Upper lobe of right lung (tissue), 1 donor: ENCODE results near the gene LAD1. TPM values are rescaled to one million over a fixed set of nuclear protein-coding genes. Genes with fewer than 3 reads are reported as not detected.

Experiments used
- ATAC-seq: fragments of 200-7000 bp; cut with Tn5 transposase; one replicate; pipeline ENCODE4 v1.9.1; 2020; ENCODE audit warnings: mild to moderate bottlenecking, moderate library complexity
- DNase-seq: peaks from one replicate; pipeline ENCODE4 v3.0.0-alpha.2; 2020
- H3K27ac ChIP-seq: fragments of 200-600 bp; one replicate; pipeline ENCODE4 v1.8.0; 2022
- H3K27me3 ChIP-seq: fragments of 200-600 bp; one replicate; pipeline ENCODE4 v1.8.0; 2022; ENCODE audit warnings: mild to moderate bottlenecking
- H3K36me3 ChIP-seq: fragments of 200-600 bp; one replicate; pipeline ENCODE4 v1.8.0; 2022
- H3K4me1 ChIP-seq: fragments of 200-600 bp; one replicate; pipeline ENCODE4 v1.8.0; 2022
- H3K4me3 ChIP-seq: fragments of 200-600 bp; one replicate; pipeline ENCODE4 v1.8.0; 2022; ENCODE audit warnings: mild to moderate bottlenecking
- H3K9me3 ChIP-seq: fragments of 200-600 bp; one replicate; pipeline ENCODE4 v1.8.0; 2022
- intact Hi-C: fragments of 100-400 bp; cut with DNase I; formaldehyde crosslinking; loops from one replicate; pipeline ENCODE4 v1.11.0; 2022
- total RNA-seq: library from RNA; stranded (reverse); fragmentation: NEBNext Ultra II Directional; extraction: Animal tissue kit (Norgen Biotek cat#: 25700); gene quantifications from one replicate; pipeline ENCODE4 v1.2.1, GENCODE V29; 2021
- TF ChIP-seq, protein P1 (sequence below): fragments of 200-600 bp; IDR thresholded peaks from one replicate; pipeline ENCODE4 v1.8.0; 2022; ENCODE audit warnings: antibody characterized with exemption
- donor health status: DM: no; HTN: yes; CAD: no; lungs with severe emphysema.

The LAD1 gene
- total RNA-seq, 1 donor from 2014 or later: 42.6 TPM

DNA sequence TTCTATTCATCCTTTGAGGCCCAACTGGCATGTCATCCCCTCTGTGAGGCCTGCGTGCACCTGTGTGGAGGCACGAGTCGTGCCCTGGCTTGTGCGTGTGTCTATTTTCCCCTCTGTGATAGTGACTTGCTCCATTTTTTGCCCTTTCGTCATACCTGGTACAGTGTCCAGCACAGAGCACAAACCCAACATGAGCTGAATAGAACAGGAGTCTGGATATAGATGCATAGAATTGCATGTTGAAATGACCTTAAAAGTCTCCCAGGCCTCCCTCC, 54.1 kb downstream of the LAD1 start:
- H3K36me3 ChIP-seq: no peaks in the 10 kb centered on the region
- no peaks in the 10 kb centered on the region for H3K9me3 ChIP-seq
- no peaks in the 10 kb centered on the region for H3K27me3 ChIP-seq
- intact Hi-C loops: no loop called here
- H3K27ac ChIP-seq: no peak overlapping the region
- DNase-seq (peak; percentile 26), ATAC-seq (no peak)
- TF ChIP-seq, protein P1, sequence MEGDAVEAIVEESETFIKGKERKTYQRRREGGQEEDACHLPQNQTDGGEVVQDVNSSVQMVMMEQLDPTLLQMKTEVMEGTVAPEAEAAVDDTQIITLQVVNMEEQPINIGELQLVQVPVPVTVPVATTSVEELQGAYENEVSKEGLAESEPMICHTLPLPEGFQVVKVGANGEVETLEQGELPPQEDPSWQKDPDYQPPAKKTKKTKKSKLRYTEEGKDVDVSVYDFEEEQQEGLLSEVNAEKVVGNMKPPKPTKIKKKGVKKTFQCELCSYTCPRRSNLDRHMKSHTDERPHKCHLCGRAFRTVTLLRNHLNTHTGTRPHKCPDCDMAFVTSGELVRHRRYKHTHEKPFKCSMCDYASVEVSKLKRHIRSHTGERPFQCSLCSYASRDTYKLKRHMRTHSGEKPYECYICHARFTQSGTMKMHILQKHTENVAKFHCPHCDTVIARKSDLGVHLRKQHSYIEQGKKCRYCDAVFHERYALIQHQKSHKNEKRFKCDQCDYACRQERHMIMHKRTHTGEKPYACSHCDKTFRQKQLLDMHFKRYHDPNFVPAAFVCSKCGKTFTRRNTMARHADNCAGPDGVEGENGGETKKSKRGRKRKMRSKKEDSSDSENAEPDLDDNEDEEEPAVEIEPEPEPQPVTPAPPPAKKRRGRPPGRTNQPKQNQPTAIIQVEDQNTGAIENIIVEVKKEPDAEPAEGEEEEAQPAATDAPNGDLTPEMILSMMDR: no peak
- H3K4me1 ChIP-seq: no peaks in the 10 kb centered on the region
- H3K4me3 ChIP-seq: no peak overlapping the region

DNA sequence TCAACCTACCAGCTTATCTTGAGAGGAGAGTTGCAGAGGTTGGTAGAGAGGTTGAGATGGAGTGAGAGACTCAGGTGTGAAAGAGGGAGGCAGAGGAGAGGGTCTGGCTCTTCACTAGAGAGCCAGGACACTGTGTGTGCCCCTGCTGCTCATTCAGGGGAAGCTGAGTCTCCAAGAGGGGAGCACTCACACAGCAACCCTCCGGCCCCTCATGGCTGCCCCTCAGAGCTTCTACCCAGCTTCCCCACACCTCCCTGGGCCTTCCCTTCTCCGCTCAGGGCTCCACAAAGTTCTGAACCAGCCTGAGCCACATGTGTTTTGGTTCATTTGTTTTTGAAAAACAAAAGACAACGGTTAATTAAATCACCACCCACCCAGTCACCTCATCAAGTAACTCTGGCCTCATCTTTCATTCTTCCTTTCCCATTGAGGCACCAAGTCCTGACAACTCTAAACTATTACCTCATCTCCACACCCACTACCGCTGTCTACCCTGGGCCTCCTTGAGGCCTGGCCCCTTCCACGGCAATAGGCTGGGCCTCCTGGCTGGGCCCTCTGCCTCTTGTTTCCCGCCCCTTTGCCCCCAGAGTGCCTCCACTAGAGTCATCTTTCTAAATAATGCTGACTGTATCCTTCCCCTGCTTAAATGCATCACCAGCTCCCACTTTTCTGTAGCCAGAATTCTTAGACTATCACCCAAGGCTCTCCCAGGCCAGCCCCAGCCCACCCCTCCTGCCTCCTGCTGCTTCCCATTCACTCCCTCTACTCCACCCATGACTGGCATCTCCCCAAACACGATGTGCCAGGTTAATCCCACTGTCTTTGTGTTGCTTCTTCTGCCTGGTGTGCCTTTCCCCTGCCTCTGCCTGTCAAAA, 54.7 kb downstream of the LAD1 start:
- Histone ChIP-seq H3K27ac (no peak overlapping the region), H3K36me3 (no peaks in the 10 kb centered on the region), H3K27me3 (no peaks in the 10 kb centered on the region), H3K4me3 (no peak overlapping the region), H3K9me3 (no peaks in the 10 kb centered on the region), H3K4me1 (no peaks in the 10 kb centered on the region)
- DNase-seq: peak; percentile 57
- ATAC-seq: no peak
- TF ChIP-seq, protein P1: no peak
- intact Hi-C loops: no loop called here

DNA sequence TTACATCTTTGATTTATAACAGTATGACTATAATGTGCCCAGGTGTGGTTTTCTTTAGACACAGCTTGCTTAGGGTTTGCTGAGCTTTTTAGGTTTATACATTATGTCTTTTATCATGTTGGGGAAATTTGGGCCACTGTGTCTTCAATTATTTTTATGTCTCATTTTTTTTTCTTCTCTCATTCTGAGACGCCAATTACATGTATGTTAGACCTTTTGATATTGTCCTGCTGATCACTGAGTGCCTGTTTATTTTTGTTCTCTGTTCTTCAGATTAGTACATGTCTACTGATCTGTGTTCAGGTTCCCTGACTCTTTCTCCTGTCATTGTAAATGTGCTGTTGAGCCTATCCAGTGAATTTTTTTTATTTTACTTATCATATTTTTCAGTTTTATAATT, 57.7 kb downstream of the LAD1 start:
- Histone ChIP-seq H3K4me1 (no peaks in the 10 kb centered on the region), H3K27me3 (no peaks in the 10 kb centered on the region), H3K27ac (no peak overlapping the region), H3K36me3 (no peaks in the 10 kb centered on the region), H3K4me3 (no peak overlapping the region), H3K9me3 (no peaks in the 10 kb centered on the region)
- intact Hi-C loops: no loop called here
- ATAC-seq (no peak), DNase-seq (no peak)
- TF ChIP-seq, protein P1: no peak

DNA sequence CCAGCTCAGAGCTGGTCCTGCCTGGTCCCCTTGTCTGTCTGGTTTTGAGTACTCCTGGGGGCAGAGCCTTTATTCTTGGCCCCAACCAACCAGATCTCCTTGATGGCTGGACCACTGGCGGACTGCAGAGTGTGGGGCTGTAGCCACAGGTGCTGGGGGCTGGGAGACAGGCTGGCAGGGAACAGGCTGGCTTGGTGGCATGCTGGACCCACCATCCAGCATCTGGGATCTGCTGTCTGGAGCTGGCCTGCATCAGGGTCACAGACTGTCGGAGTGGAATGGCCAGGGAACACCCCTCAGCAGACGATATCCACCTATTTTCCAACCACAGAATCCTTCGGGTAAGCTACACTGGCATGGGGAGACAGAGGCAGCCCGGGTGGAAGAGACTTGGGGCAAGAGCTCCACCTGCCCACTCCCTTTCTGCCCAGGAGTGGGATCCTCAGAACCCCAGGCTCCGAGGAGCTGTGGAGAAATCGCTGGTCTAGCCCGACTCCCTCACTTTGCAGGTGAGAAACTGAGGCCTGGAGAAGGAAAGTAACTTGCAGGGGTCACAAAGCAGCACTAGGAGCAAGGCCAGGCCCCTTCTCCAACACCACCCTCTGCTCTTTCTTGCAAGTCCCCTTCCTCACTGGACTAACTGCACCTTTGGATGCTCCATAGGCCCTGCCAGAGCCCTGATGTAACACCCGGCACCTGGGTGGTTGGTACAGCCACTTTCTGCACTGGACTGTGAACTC, 62.2 kb downstream of the LAD1 start:
- intact Hi-C loops: no loop called here
- H3K27me3 ChIP-seq: no peaks in the 10 kb centered on the region
- no peaks in the 10 kb centered on the region for H3K36me3 ChIP-seq
- DNase-seq (peak; percentile 39), ATAC-seq (no peak)
- H3K4me3 ChIP-seq: no peak overlapping the region
- TF ChIP-seq, protein P1: no peak
- no peaks in the 10 kb centered on the region for H3K9me3 ChIP-seq
- H3K4me1 ChIP-seq: no peaks in the 10 kb centered on the region
- H3K27ac ChIP-seq: no peak overlapping the region

DNA sequence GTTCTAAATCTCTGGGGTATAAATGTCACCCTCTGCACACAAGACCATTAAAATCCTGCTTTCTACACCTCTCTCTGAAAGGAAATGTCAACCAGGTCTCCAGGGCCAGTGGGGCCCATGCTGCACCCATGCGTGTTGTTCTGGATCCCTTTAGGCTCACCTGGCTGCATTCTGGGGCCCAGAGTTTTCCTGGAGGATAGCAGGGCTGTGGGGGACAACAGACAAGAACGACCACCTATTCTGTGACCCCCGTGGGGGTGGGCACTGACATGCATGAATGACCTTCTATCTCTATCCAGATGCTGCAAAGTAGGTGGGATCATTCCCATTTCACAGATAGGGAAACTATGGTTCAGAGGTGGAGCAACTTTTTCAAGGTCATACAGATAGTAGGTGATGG, 63.2 kb downstream of the LAD1 start:
- no peak overlapping the region for H3K4me3 ChIP-seq
- no peaks in the 10 kb centered on the region for H3K9me3 ChIP-seq
- DNase-seq (no peak), ATAC-seq (no peak)
- H3K4me1 ChIP-seq: no peaks in the 10 kb centered on the region
- H3K27me3 ChIP-seq: no peaks in the 10 kb centered on the region
- intact Hi-C loops: no loop called here
- no peak overlapping the region for H3K27ac ChIP-seq
- TF ChIP-seq, protein P1: no peak
- no peaks in the 10 kb centered on the region for H3K36me3 ChIP-seq
